ENCODE measurements around the gene DAGLA.

- no peak for TF ChIP-seq MYC (CRISPR knock-in tag; IDR thresholded peaks at IDR 0.05; ENCODE audit: borderline replicate concordance)
- TF ChIP-seq MTA3 (CRISPR knock-in tag; IDR thresholded peaks at IDR 0.05), result no peak
- no peak for TF ChIP-seq ZNF124 (CRISPR knock-in tag; IDR thresholded peaks at IDR 0.05)
- no peak for TF ChIP-seq CBFB (CRISPR knock-in tag; IDR thresholded peaks at IDR 0.05)
Observed at GRCh38 chr11:61652135-61652534, 28.1 kb upstream of the DAGLA start.
